ENCODE results near the gene PAXIP1.
"Not testable (repeated sequence)": the region's sequence is repeated elsewhere in the genome, so short reads cannot be mapped to it uniquely, and the experiment has no call there.

PAXIP1 gene

GRCh38 chr7:154937837-154938236 is 65.1 kb downstream of the PAXIP1 start:
- WGBS (ENCODE audit: extremely low coverage, insufficient coverage, low lambda C conversion rate), result no CpG with 5 or more reads among the region's 1 CpG
- H3K4ac ChIP-seq (ENCODE audit: low read depth, low read length), result no peak overlapping the region
- no peak overlapping the region for H2BK120ac ChIP-seq (ENCODE audit: low read depth, low read length)
- H3K9ac ChIP-seq (ENCODE audit: low read length), result no peak overlapping the region
- H4K8ac ChIP-seq (ENCODE audit: low read depth, low read length), result no peak overlapping the region
- H3K4me1 ChIP-seq (ENCODE audit: control insufficient read depth, low read depth, low read length), result no peaks in the 10 kb centered on the region
- no peak overlapping the region for H3K27ac ChIP-seq (ENCODE audit: low read depth, low read length)
- H3K79me1 ChIP-seq (ENCODE audit: low read length), result no peaks in the 10 kb centered on the region
- no peak overlapping the region for H4K5ac ChIP-seq (ENCODE audit: low read length)
- H3K56ac ChIP-seq (ENCODE audit: low read length), result no peak overlapping the region
- H2BK5ac ChIP-seq (ENCODE audit: low read length), result no peak overlapping the region
- no peak overlapping the region for H3K18ac ChIP-seq (ENCODE audit: low read length)
- no peak for DNase-seq
- H3K4me3 ChIP-seq (ENCODE audit: low read length), result no peak overlapping the region
- no peak overlapping the region for H3K4me2 ChIP-seq (ENCODE audit: low read length)
- H3K27me3 ChIP-seq (ENCODE audit: insufficient read depth, low read length, poor library complexity), result no peaks in the 10 kb centered on the region
- no peak overlapping the region for H3K23ac ChIP-seq (ENCODE audit: low read length)
- H3K79me2 ChIP-seq (ENCODE audit: control insufficient read depth, insufficient read depth, low read length), result no peaks in the 10 kb centered on the region
- no peaks in the 10 kb centered on the region for H3K36me3 ChIP-seq (ENCODE audit: control insufficient read depth, insufficient read depth, low read length)
- H2BK15ac ChIP-seq (replicated peaks; ENCODE audit: low read depth), result no peak overlapping the region
- H2AK5ac ChIP-seq (ENCODE audit: low read length), result no peak overlapping the region

- no CpG with 5 or more reads among the region's 5 CpGs for WGBS (ENCODE audit: extremely low coverage, insufficient coverage, low lambda C conversion rate)
- not testable (repeated sequence) for H3K56ac ChIP-seq (ENCODE audit: low read length); H2BK15ac ChIP-seq (replicated peaks; ENCODE audit: low read depth); H4K8ac ChIP-seq (ENCODE audit: low read depth, low read length); H3K18ac ChIP-seq (ENCODE audit: low read length); H3K27me3 ChIP-seq (ENCODE audit: insufficient read depth, low read length, poor library complexity); H3K4me2 ChIP-seq (ENCODE audit: low read length); H2BK5ac ChIP-seq (ENCODE audit: low read length); H3K4me3 ChIP-seq (ENCODE audit: low read length); H3K23ac ChIP-seq (ENCODE audit: low read length); H2AK5ac ChIP-seq (ENCODE audit: low read length); H4K5ac ChIP-seq (ENCODE audit: low read length); H3K4me1 ChIP-seq (ENCODE audit: control insufficient read depth, low read depth, low read length); H3K79me2 ChIP-seq (ENCODE audit: control insufficient read depth, insufficient read depth, low read length); H2BK120ac ChIP-seq (ENCODE audit: low read depth, low read length); H3K4ac ChIP-seq (ENCODE audit: low read depth, low read length); H3K27ac ChIP-seq (ENCODE audit: low read depth, low read length); H3K36me3 ChIP-seq (ENCODE audit: control insufficient read depth, insufficient read depth, low read length); H3K9ac ChIP-seq (ENCODE audit: low read length); H3K79me1 ChIP-seq (ENCODE audit: low read length)
- DNase-seq, result peak; percentile 25
Observed at GRCh38 chr7:154934353-154934952, 68.5 kb downstream of the PAXIP1 start.

GRCh38 chr7:154931906-154932305 is 71.0 kb downstream of the PAXIP1 start:
- Histone ChIP-seq H3K23ac (ENCODE audit: low read length) (no peak overlapping the region), H2BK120ac (ENCODE audit: low read depth, low read length) (no peak overlapping the region), H3K27me3 (ENCODE audit: insufficient read depth, low read length, poor library complexity) (no peaks in the 10 kb centered on the region), H2AK5ac (ENCODE audit: low read length) (no peak overlapping the region), H3K27ac (ENCODE audit: low read depth, low read length) (no peak overlapping the region), H2BK15ac (replicated peaks; ENCODE audit: low read depth) (no peak overlapping the region), H3K18ac (ENCODE audit: low read length) (no peak overlapping the region), H2BK5ac (ENCODE audit: low read length) (no peak overlapping the region), H4K5ac (ENCODE audit: low read length) (no peak overlapping the region), H3K79me1 (ENCODE audit: low read length) (no peaks in the 10 kb centered on the region), H3K36me3 (ENCODE audit: control insufficient read depth, insufficient read depth, low read length) (no peaks in the 10 kb centered on the region), H4K8ac (ENCODE audit: low read depth, low read length) (no peak overlapping the region), H3K4me2 (ENCODE audit: low read length) (no peak overlapping the region), H3K56ac (ENCODE audit: low read length) (no peak overlapping the region), H3K4me3 (ENCODE audit: low read length) (no peak overlapping the region), H3K4ac (ENCODE audit: low read depth, low read length) (no peak overlapping the region), H3K9ac (ENCODE audit: low read length) (no peak overlapping the region), H3K79me2 (ENCODE audit: control insufficient read depth, insufficient read depth, low read length) (no peaks in the 10 kb centered on the region), H3K4me1 (ENCODE audit: control insufficient read depth, low read depth, low read length) (no peaks in the 10 kb centered on the region)
- DNase-seq, result peak; percentile 27
- WGBS (ENCODE audit: extremely low coverage, insufficient coverage, low lambda C conversion rate), result no CpG with 5 or more reads among the region's 2 CpGs

GRCh38 chr7:154929006-154929726 is 73.8 kb downstream of the PAXIP1 start:
- no peak overlapping the region for H3K18ac ChIP-seq (ENCODE audit: low read length)
- no peak overlapping the region for H2BK5ac ChIP-seq (ENCODE audit: low read length)
- H3K27ac ChIP-seq (ENCODE audit: low read depth, low read length), result no peak overlapping the region
- H3K79me2 ChIP-seq (ENCODE audit: control insufficient read depth, insufficient read depth, low read length), result no peaks in the 10 kb centered on the region
- H2BK15ac ChIP-seq (replicated peaks; ENCODE audit: low read depth), result no peak overlapping the region
- no peak overlapping the region for H2BK120ac ChIP-seq (ENCODE audit: low read depth, low read length)
- H3K79me1 ChIP-seq (ENCODE audit: low read length), result no peaks in the 10 kb centered on the region
- H3K27me3 ChIP-seq (ENCODE audit: insufficient read depth, low read length, poor library complexity), result no peaks in the 10 kb centered on the region
- H3K4me3 ChIP-seq (ENCODE audit: low read length), result no peak overlapping the region
- H2AK5ac ChIP-seq (ENCODE audit: low read length), result no peak overlapping the region
- no peak overlapping the region for H3K4me2 ChIP-seq (ENCODE audit: low read length)
- H3K4me1 ChIP-seq (ENCODE audit: control insufficient read depth, low read depth, low read length), result no peaks in the 10 kb centered on the region
- no CpG with 5 or more reads among the region's 9 CpGs for WGBS (ENCODE audit: extremely low coverage, insufficient coverage, low lambda C conversion rate)
- no peak overlapping the region for H3K23ac ChIP-seq (ENCODE audit: low read length)
- H3K4ac ChIP-seq (ENCODE audit: low read depth, low read length), result no peak overlapping the region
- no peak overlapping the region for H3K9ac ChIP-seq (ENCODE audit: low read length)
- no peak overlapping the region for H3K56ac ChIP-seq (ENCODE audit: low read length)
- no peaks in the 10 kb centered on the region for H3K36me3 ChIP-seq (ENCODE audit: control insufficient read depth, insufficient read depth, low read length)
- DNase-seq, result no peak
- H4K8ac ChIP-seq (ENCODE audit: low read depth, low read length), result no peak overlapping the region
- H4K5ac ChIP-seq (ENCODE audit: low read length), result no peak overlapping the region

GRCh38 chr7:154928136-154929005 is 74.6 kb downstream of the PAXIP1 start:
- H3K4ac ChIP-seq (ENCODE audit: low read depth, low read length), result no peak overlapping the region
- no peaks in the 10 kb centered on the region for H3K79me1 ChIP-seq (ENCODE audit: low read length)
- H3K9ac ChIP-seq (ENCODE audit: low read length), result no peak overlapping the region
- H2BK5ac ChIP-seq (ENCODE audit: low read length), result no peak overlapping the region
- no peak overlapping the region for H2AK5ac ChIP-seq (ENCODE audit: low read length)
- H3K56ac ChIP-seq (ENCODE audit: low read length), result no peak overlapping the region
- no peak overlapping the region for H3K18ac ChIP-seq (ENCODE audit: low read length)
- no peak overlapping the region for H3K4me2 ChIP-seq (ENCODE audit: low read length)
- H3K79me2 ChIP-seq (ENCODE audit: control insufficient read depth, insufficient read depth, low read length), result no peaks in the 10 kb centered on the region
- H3K27me3 ChIP-seq (ENCODE audit: insufficient read depth, low read length, poor library complexity), result no peaks in the 10 kb centered on the region
- no peak overlapping the region for H3K23ac ChIP-seq (ENCODE audit: low read length)
- H4K8ac ChIP-seq (ENCODE audit: low read depth, low read length), result no peak overlapping the region
- H2BK15ac ChIP-seq (replicated peaks; ENCODE audit: low read depth), result no peak overlapping the region
- H3K36me3 ChIP-seq (ENCODE audit: control insufficient read depth, insufficient read depth, low read length), result no peaks in the 10 kb centered on the region
- H3K4me3 ChIP-seq (ENCODE audit: low read length), result no peak overlapping the region
- H3K27ac ChIP-seq (ENCODE audit: low read depth, low read length), result no peak overlapping the region
- H2BK120ac ChIP-seq (ENCODE audit: low read depth, low read length), result no peak overlapping the region
- no peak overlapping the region for H4K5ac ChIP-seq (ENCODE audit: low read length)
- no CpG with 5 or more reads among the region's 17 CpGs for WGBS (ENCODE audit: extremely low coverage, insufficient coverage, low lambda C conversion rate)
- DNase-seq, result peak; percentile 91
- no peaks in the 10 kb centered on the region for H3K4me1 ChIP-seq (ENCODE audit: control insufficient read depth, low read depth, low read length)
